Hepatic stellate cell (primary cell): ENCODE results near the gene DLD.
A peak's percentile ranks its signal among the peaks of the same experiment; 100 is the strongest.
"Not testable (repeated sequence)": the region's sequence is repeated elsewhere in the genome, so short reads cannot be mapped to it uniquely, and the experiment has no call there.

Source experiments
- DNase-seq: peaks from one replicate; pipeline ENCODE4 v3.0.0; 2011; ENCODE audit warnings: low spot score

The DLD gene

GRCh38 chr7:107890962-107891635, at the start of gene DLD:
Gene DLD (plus strand): TSS chr7:107891183. CDS start chr7:107891251, 68 bp downstream.
- peak; percentile 95 for DNase-seq

GRCh38 chr7:107842213-107842612, 48.8 kb upstream of the DLD start:
- DNase-seq = no peak

GRCh38 chr7:107843184-107843583, 47.8 kb upstream of the DLD start:
- no peak for DNase-seq

GRCh38 chr7:107846324-107846723, 44.7 kb upstream of the DLD start:
- no peak for DNase-seq

- DNase-seq = no peak
Observed at GRCh38 chr7:107847168-107847835, 43.7 kb upstream of the DLD start.

- DNase-seq = not testable (repeated sequence)
Observed at GRCh38 chr7:107847836-107848175, 43.2 kb upstream of the DLD start.

GRCh38 chr7:107848211-107848610, 42.8 kb upstream of the DLD start:
- not testable (repeated sequence) for DNase-seq

GRCh38 chr7:107850216-107850615, 40.8 kb upstream of the DLD start:
- DNase-seq = no peak

- DNase-seq = no peak
Observed at GRCh38 chr7:107850643-107851042, 40.3 kb upstream of the DLD start.

GRCh38 chr7:107854454-107854853, 36.5 kb upstream of the DLD start:
- no peak for DNase-seq

GRCh38 chr7:107854989-107855388, 36.0 kb upstream of the DLD start:
- DNase-seq = no peak

GRCh38 chr7:107856806-107857540, 34.0 kb upstream of the DLD start:
- DNase-seq = no peak

- peak; percentile 4 for DNase-seq
Observed at GRCh38 chr7:107857541-107857912, 33.5 kb upstream of the DLD start.

GRCh38 chr7:107858280-107858679, 32.7 kb upstream of the DLD start:
- DNase-seq = no peak

GRCh38 chr7:107860279-107860961, 30.6 kb upstream of the DLD start:
- DNase-seq = no peak

- DNase-seq = no peak
Observed at GRCh38 chr7:107860981-107861652, 29.9 kb upstream of the DLD start.

- DNase-seq = no peak
Observed at GRCh38 chr7:107865956-107866775, 24.8 kb upstream of the DLD start.

GRCh38 chr7:107867858-107868466, 23.0 kb upstream of the DLD start:
- DNase-seq = no peak

GRCh38 chr7:107870427-107871000, 20.5 kb upstream of the DLD start:
- no peak for DNase-seq

GRCh38 chr7:107874111-107874510, 16.9 kb upstream of the DLD start:
- no peak for DNase-seq
